ENCODE measurements around the gene GPC5. TPM values are rescaled to one million over a fixed set of nuclear protein-coding genes. Genes with fewer than 3 reads are reported as not detected.

GPC5 gene
- total RNA-seq, 1 experiment from 2014 or later, result 0.26 TPM

GRCh38 chr13:92316030-92316429 lies 917.6 kb downstream of the GPC5 start:
- in situ Hi-C loops (cut with HindIII; ENCODE audit: low pct_unique_long_range_greater_than_20kb, low sequenced_read_pairs) (no loop called here), intact Hi-C loops (cut with micrococcal nuclease; ENCODE audit: unreplicated experiment) (no loop called here)
- Histone ChIP-seq H3K4me3 (ENCODE audit: low read depth in 2 of 2, low read length in 2 of 2) (no peak overlapping the region), H3K36me3 (ENCODE audit: control insufficient read depth, insufficient read depth, low read length) (no peaks in the 10 kb centered on the region), H3K27me3 (ENCODE audit: control insufficient read depth, insufficient read depth, low read length) (no peaks in the 10 kb centered on the region), H3K4me1 (ENCODE audit: control insufficient read depth, insufficient read depth, low read length) (no peaks in the 10 kb centered on the region), H3K9me3 (ENCODE audit: control insufficient read depth, insufficient read depth, low read depth, low read length) (no peaks in the 10 kb centered on the region), H3K27ac (ENCODE audit: low read length) (no peak overlapping the region)
- ATAC-seq (no peak), DNase-seq (ENCODE audit: low read depth, low spot score) (no peak)
- ChIA-PET CTCF (no interaction called here), POLR2A (no interaction called here)
- BruUV-seq (replicated peaks), result no TSS peak
- TF ChIP-seq SIN3A (IDR thresholded peaks at IDR 0.05; ENCODE audit: borderline replicate concordance, insufficient read depth, low read depth, low read length) (no peak), TCF7L2 (IDR thresholded peaks at IDR 0.05; ENCODE audit: low read depth, low read length) (no peak), CTCF (IDR thresholded peaks at IDR 0.05) (no peak), POLR2AphosphoS5 (IDR thresholded peaks at IDR 0.05; ENCODE audit: low read depth, low read length) (no peak)
- TF ChIP-seq, protein P1, sequence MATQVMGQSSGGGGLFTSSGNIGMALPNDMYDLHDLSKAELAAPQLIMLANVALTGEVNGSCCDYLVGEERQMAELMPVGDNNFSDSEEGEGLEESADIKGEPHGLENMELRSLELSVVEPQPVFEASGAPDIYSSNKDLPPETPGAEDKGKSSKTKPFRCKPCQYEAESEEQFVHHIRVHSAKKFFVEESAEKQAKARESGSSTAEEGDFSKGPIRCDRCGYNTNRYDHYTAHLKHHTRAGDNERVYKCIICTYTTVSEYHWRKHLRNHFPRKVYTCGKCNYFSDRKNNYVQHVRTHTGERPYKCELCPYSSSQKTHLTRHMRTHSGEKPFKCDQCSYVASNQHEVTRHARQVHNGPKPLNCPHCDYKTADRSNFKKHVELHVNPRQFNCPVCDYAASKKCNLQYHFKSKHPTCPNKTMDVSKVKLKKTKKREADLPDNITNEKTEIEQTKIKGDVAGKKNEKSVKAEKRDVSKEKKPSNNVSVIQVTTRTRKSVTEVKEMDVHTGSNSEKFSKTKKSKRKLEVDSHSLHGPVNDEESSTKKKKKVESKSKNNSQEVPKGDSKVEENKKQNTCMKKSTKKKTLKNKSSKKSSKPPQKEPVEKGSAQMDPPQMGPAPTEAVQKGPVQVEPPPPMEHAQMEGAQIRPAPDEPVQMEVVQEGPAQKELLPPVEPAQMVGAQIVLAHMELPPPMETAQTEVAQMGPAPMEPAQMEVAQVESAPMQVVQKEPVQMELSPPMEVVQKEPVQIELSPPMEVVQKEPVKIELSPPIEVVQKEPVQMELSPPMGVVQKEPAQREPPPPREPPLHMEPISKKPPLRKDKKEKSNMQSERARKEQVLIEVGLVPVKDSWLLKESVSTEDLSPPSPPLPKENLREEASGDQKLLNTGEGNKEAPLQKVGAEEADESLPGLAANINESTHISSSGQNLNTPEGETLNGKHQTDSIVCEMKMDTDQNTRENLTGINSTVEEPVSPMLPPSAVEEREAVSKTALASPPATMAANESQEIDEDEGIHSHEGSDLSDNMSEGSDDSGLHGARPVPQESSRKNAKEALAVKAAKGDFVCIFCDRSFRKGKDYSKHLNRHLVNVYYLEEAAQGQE (IDR thresholded peaks at IDR 0.05; ENCODE audit: insufficient read depth in 1 of 2, low read depth in 2 of 2, low read length in 1 of 2), result no peak

DNA sequence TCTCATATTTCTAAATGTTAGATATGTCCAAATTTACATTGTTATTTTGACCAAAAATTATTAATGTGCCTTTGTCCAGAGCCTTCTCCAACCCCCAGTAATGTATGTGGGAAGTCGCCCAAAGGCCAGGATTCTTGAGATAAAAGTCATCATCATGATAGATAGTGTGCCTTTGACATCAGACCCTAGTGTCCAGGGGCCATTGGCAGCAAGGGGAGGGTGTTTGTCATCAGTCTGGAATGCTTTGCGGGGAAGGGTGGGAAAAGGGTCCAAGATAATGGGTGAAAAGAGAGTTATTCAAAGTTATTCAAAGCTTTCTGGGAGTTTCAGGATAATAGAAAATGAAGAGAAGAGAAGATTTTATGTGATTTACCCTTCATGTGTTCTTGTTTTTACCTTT lies 918.6 kb downstream of the GPC5 start:
- Histone ChIP-seq H3K4me1 (ENCODE audit: control insufficient read depth, insufficient read depth, low read length) (no peaks in the 10 kb centered on the region), H3K36me3 (ENCODE audit: control insufficient read depth, insufficient read depth, low read length) (no peaks in the 10 kb centered on the region), H3K27ac (ENCODE audit: low read length) (no peak overlapping the region), H3K4me3 (ENCODE audit: low read depth in 2 of 2, low read length in 2 of 2) (no peak overlapping the region), H3K9me3 (ENCODE audit: control insufficient read depth, insufficient read depth, low read depth, low read length) (no peaks in the 10 kb centered on the region), H3K27me3 (ENCODE audit: control insufficient read depth, insufficient read depth, low read length) (no peaks in the 10 kb centered on the region)
- no TSS peak for BruUV-seq (replicated peaks)
- intact Hi-C loops (cut with micrococcal nuclease; ENCODE audit: unreplicated experiment) (no loop called here), in situ Hi-C loops (cut with HindIII; ENCODE audit: low pct_unique_long_range_greater_than_20kb, low sequenced_read_pairs) (no loop called here)
- POLR2A ChIA-PET, result no interaction called here
- CTCF ChIA-PET, result no interaction called here
- TF ChIP-seq POLR2AphosphoS5 (IDR thresholded peaks at IDR 0.05; ENCODE audit: low read depth, low read length) (no peak), SIN3A (IDR thresholded peaks at IDR 0.05; ENCODE audit: borderline replicate concordance, insufficient read depth, low read depth, low read length) (no peak), TCF7L2 (IDR thresholded peaks at IDR 0.05; ENCODE audit: low read depth, low read length) (no peak)
- DNase-seq (ENCODE audit: low read depth, low spot score) (no peak), ATAC-seq (no peak)

DNA sequence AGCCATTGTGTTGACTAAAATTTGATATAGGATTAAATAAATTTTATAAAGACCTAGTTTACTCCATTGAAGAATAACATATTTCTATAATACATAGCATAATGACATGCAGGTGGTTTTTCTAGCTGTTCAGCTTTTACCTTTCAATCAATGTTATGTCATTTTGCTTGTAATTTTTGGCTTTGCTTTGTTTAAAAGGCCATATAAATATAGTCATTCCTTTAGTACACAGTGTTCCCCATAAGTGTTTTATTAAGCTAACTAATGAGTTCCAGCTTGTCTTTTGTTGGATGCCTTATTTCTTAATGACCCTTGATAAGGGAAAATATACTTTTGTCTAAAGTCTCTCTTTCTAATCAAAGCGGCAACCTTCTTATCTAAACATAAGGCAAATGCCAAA lies 921.9 kb downstream of the GPC5 start:
- Histone ChIP-seq H3K4me3 (ENCODE audit: low read depth in 2 of 2, low read length in 2 of 2) (no peak overlapping the region), H3K27ac (ENCODE audit: low read length) (no peak overlapping the region), H3K9me3 (ENCODE audit: control insufficient read depth, insufficient read depth, low read depth, low read length) (no peaks in the 10 kb centered on the region), H3K27me3 (ENCODE audit: control insufficient read depth, insufficient read depth, low read length) (no peaks in the 10 kb centered on the region), H3K4me1 (ENCODE audit: control insufficient read depth, insufficient read depth, low read length) (no peaks in the 10 kb centered on the region), H3K36me3 (ENCODE audit: control insufficient read depth, insufficient read depth, low read length) (no peaks in the 10 kb centered on the region)
- intact Hi-C loops (cut with micrococcal nuclease; ENCODE audit: unreplicated experiment) (no loop called here), in situ Hi-C loops (cut with HindIII; ENCODE audit: low pct_unique_long_range_greater_than_20kb, low sequenced_read_pairs) (no loop called here)
- TF ChIP-seq, protein P1 (IDR thresholded peaks at IDR 0.05; ENCODE audit: insufficient read depth in 1 of 2, low read depth in 2 of 2, low read length in 1 of 2), result no peak
- TF ChIP-seq CTCF (IDR thresholded peaks at IDR 0.05) (no peak), SIN3A (IDR thresholded peaks at IDR 0.05; ENCODE audit: borderline replicate concordance, insufficient read depth, low read depth, low read length) (no peak), POLR2AphosphoS5 (IDR thresholded peaks at IDR 0.05; ENCODE audit: low read depth, low read length) (no peak)
- ChIA-PET CTCF (no interaction called here), POLR2A (no interaction called here)
- no peak for DNase-seq (ENCODE audit: low read depth, low spot score)
- ATAC-seq, result no peak
- BruUV-seq (replicated peaks), result no TSS peak
